Measurements from ENCODE around the gene NEK6. TPM values are rescaled to one million over a fixed set of nuclear protein-coding genes. Genes with fewer than 3 reads are reported as not detected.
A peak's percentile ranks its signal among the peaks of the same experiment; 100 is the strongest.

Gene NEK6
- total and polyA plus RNA-seq, 11 donors = 1.8 to 42.4 (median 6.4) TPM

DNA sequence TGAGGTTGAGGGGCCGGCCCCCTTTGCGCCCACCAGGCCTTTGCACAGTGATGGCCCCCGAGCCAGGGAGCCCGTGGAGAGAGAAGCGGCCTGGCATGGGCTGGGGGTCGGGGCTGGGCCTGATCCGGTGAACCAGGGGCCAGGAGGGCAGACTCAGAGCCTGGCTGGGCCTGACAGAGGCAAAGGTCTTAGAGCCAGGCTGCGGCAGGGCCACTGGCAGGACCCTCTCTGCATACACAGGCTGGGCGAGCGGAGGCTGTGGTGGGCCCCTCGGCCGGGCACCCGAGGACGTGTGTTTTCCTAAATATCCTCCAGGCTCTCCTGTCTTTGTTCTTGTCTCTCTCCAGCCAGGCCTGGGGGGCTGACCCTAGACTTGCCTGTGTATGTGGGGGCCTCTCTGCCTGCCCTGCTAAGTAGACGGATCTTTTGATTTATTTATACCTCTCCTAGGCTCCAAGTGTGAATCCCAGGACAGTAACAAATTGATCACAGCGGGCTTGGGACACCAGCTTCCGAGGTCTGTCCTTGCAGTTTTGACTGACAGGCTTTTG is 933 bp downstream of the NEK6 start:
- Histone ChIP-seq H3K27me3 (no peaks in the 10 kb centered on the region), H3K36me3 (peaks cover 0 to 8% (median 0%) of the 10 kb centered on the region in 9 donors), H3K4me3 (peak overlapping the region; percentile 56 to 98 (median 74)), H3K9me3 (no peaks in the 10 kb centered on the region), H3K27ac (peak overlapping the region; percentile 27 to 96 (median 68)), H3K4me1 (peaks cover 0 to 68% (median 30%) of the 10 kb centered on the region in 12 donors)
- peak in 2 of 5 donors; percentile 34 to 70 for DNase-seq
- ATAC-seq = peak in 3 of 4 donors; percentile 23 to 30 (median 29)
- WGBS, 4 donors = 31 to 45% (median 38%) methylated on average over 16 to 17 of the region's 17 CpGs
- intact Hi-C loops (cut with DNase I) = loop anchor here in 2 of 10 donors (5.0 to 10.0 kb wide), 2 partner anchors 64 to 124 kb away; no protein-coding TSS in a partner anchor
- no peak for TF ChIP-seq POLR2A (IDR thresholded peaks at IDR 0.05)

DNA sequence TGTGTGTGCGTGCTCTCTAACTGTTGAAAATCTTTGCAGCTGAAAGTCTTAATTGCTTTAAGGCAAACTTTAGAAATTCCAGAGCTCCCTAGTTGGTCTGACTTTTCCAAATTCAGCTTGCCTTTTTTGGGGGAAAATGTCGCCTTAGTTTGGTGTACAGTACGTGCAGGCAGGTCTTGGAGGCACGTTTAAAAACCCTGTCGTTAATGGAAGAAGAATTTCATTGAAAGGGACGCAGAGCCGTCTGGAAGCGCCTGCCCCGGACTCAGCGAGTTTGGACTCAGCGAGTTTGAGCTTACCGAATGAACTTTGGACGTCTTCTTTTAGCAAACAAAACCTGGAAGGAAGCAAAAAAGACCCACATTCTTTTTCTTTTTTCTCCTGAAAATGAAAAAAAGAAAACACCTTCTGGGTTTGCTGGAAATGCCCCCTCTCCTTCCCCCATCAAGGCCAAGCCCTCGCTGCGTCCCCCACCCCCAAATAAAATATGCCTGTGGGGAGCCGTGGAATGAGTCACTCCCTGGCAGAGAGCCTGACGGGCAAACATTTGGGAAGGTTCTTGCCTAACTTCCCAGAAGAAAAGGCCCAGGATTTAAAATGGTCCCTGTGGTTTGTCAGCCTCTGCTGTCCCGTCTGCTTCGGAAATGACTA is 1.5 kb downstream of the NEK6 start:
- Histone ChIP-seq H3K4me3 (peak overlapping the region; percentile 56 to 98 (median 74)), H3K27me3 (no peaks in the 10 kb centered on the region), H3K27ac (peak overlapping the region; percentile 27 to 96 (median 68)), H3K9me3 (no peaks in the 10 kb centered on the region), H3K36me3 (peaks cover 0 to 9% (median 0%) of the 10 kb centered on the region in 9 donors), H3K4me1 (peaks cover 0 to 70% (median 36%) of the 10 kb centered on the region in 12 donors)
- intact Hi-C loops (cut with DNase I) = loop anchor here in 2 of 10 donors (5.0 to 10.0 kb wide), 2 partner anchors 63 to 124 kb away; no protein-coding TSS in a partner anchor
- DNase-seq (peak in 4 of 5 donors; percentile 65 to 79 (median 72)), ATAC-seq (peak in 3 of 4 donors; percentile 45 to 64 (median 59))
- WGBS, 4 donors = 38 to 52% (median 49%) methylated on average over 19 of the region's 19 CpGs
- TF ChIP-seq POLR2A (IDR thresholded peaks at IDR 0.05) = no peak
- TF ChIP-seq, protein P1, sequence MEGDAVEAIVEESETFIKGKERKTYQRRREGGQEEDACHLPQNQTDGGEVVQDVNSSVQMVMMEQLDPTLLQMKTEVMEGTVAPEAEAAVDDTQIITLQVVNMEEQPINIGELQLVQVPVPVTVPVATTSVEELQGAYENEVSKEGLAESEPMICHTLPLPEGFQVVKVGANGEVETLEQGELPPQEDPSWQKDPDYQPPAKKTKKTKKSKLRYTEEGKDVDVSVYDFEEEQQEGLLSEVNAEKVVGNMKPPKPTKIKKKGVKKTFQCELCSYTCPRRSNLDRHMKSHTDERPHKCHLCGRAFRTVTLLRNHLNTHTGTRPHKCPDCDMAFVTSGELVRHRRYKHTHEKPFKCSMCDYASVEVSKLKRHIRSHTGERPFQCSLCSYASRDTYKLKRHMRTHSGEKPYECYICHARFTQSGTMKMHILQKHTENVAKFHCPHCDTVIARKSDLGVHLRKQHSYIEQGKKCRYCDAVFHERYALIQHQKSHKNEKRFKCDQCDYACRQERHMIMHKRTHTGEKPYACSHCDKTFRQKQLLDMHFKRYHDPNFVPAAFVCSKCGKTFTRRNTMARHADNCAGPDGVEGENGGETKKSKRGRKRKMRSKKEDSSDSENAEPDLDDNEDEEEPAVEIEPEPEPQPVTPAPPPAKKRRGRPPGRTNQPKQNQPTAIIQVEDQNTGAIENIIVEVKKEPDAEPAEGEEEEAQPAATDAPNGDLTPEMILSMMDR (IDR thresholded peaks at IDR 0.05) = no peak

DNA sequence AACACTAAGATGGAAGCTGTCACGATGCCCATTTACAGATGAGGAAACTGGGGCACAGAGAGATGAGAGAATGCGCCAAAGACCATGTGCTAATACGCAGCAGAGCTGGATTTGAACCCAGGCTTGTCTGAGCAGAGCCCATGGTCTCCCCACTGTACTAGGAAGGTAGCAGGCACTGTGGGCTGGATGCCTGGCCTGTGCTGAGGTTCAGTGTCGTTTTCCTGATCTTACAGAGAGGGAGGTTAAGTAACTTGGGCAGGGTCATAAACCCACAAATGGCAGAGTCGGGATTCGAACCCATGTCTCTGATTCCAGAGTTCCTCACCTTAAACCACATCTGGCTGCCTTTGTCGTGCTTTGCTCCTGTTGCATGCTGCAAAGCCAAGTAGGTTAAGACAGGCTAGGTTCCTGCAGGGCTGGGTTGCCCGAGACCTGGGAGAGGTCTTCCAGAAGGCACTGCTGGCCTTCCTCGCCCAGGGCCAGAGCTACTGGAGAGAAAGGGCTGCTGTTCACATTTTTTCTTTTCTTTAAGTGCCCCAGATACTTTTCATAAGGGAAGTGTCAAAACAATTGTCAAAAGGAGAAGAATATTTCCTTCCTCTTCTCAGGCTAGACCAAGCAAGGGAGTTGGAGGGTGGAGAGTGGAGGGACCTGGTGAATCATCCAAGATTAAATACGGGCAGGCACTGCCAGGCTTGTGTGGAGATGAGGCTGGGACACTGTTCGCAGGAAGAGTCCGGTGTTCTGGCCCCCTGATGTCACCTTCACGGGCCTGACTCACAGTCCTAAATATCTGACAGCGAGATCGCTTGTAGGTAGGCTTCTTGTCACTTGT is 3.2 kb downstream of the NEK6 start:
- 70 to 74% (median 72%) methylated on average over 15 of the region's 15 CpGs for WGBS, 4 donors
- Histone ChIP-seq H3K9me3 (no peaks in the 10 kb centered on the region), H3K27me3 (no peaks in the 10 kb centered on the region), H3K27ac (peak overlapping the region in 7 of 12 donors; percentile 0 to 96 (median 39)), H3K36me3 (peaks cover 0 to 9% (median 0%) of the 10 kb centered on the region in 9 donors), H3K4me3 (peak overlapping the region in 4 of 12 donors; percentile 8 to 79 (median 18)), H3K4me1 (peaks cover 0 to 81% (median 36%) of the 10 kb centered on the region in 12 donors)
- TF ChIP-seq, protein P1 (IDR thresholded peaks at IDR 0.05) = no peak
- peak in 1 of 5 donors; percentile 64 for DNase-seq
- intact Hi-C loops (cut with DNase I) = loop anchor here in 1 of 10 donors (10.0 kb wide), 1 partner anchor 54 kb away; no protein-coding TSS in a partner anchor
- peak in 3 of 4 donors; percentile 28 to 62 (median 45) for ATAC-seq
